Tibial nerve (tissue), 4 donors: ENCODE results near the gene SULF2. TPM values are rescaled to one million over a fixed set of nuclear protein-coding genes. Genes with fewer than 3 reads are reported as not detected.
"Not testable (repeated sequence)": the region's sequence is repeated elsewhere in the genome, so short reads cannot be mapped to it uniquely, and the experiment has no call there.

ENCODE experiments used
- DNase-seq, 2 donors: peaks; one replicate each; pipeline ENCODE4 v3.0.0-alpha.2; 2019; ENCODE audit warnings: low spot score in 2 of 2
- H3K27ac ChIP-seq, 4 donors: fragments of 200-600 bp; sonication (generic) in 3 of 4; one replicate each; pipeline ENCODE4 v1.5.1; 2017 to 2019; ENCODE audit warnings: mild to moderate bottlenecking in 1 of 4
- H3K27me3 ChIP-seq, 2 donors: fragments of 200-600 bp; sonication (generic) in 1 of 2; one replicate each; pipeline versions ENCODE4 v1.5.1 to v1.6.0; 2017 to 2019
- H3K36me3 ChIP-seq, 3 donors: fragments of 200-600 bp; sonication (generic); one replicate each; pipeline ENCODE4 v1.5.1; 2018 to 2019
- H3K4me1 ChIP-seq, 4 donors: fragments of 200-600 bp; sonication (generic) in 3 of 4; one replicate each; pipeline ENCODE4 v1.5.1; 2017 to 2019
- H3K4me3 ChIP-seq, 4 donors: fragments of 200-600 bp; sonication (generic) in 3 of 4; one replicate each; pipeline ENCODE4 v1.5.1; 2017 to 2019; ENCODE audit warnings: mild to moderate bottlenecking in 1 of 4, moderate library complexity in 1 of 4
- H3K9me3 ChIP-seq, 4 donors: fragments of 200-600 bp; sonication (generic) in 3 of 4; one replicate each; pipeline ENCODE4 v1.5.1; 2017 to 2019
- EP300 ChIP-seq, 2 donors: sonication (generic); formaldehyde crosslinking; IDR thresholded peaks; one replicate each; pipeline ENCODE4 v1.6.1; 2017; ENCODE audit warnings: antibody characterized with exemption in 2 of 2, mild to moderate bottlenecking in 1 of 2
- POLR2A ChIP-seq, 2 donors: fragments of 450-650 bp; IDR thresholded peaks; one replicate each; pipeline ENCODE4 v1.6.1; 2017; ENCODE audit warnings: antibody characterized with exemption in 2 of 2, mild to moderate bottlenecking in 2 of 2, moderate library complexity in 2 of 2
- WGBS, 2 donors: methylation state at CpG; one replicate each; pipeline ENCODE4 v1.1.5; 2018; 5-methylcytosine and 5-hydroxymethylcytosine counted together
- total RNA-seq, 4 donors: library from RNA; depleted of rRNA; stranded (reverse); fragments of >200 nt; gene quantifications; one replicate each; pipeline ENCODE4 v1.1.0, GENCODE V29; 2016
- TF ChIP-seq, protein P1 (sequence below), 5 experiments: fragments of 200-600 bp in 3 of 5; fragments of 450-650 bp in 2 of 5; sonication (generic) in 3 of 5; IDR thresholded peaks; one replicate each; pipeline ENCODE4 v1.5.1; 2016 to 2019; ENCODE audit warnings: antibody characterized with exemption in 5 of 5, mild to moderate bottlenecking in 3 of 5, moderate library complexity in 2 of 5

Gene SULF2
- 10 to 100 TPM; 40.9 to 75.3 (median 59.8) TPM for total RNA-seq

DNA sequence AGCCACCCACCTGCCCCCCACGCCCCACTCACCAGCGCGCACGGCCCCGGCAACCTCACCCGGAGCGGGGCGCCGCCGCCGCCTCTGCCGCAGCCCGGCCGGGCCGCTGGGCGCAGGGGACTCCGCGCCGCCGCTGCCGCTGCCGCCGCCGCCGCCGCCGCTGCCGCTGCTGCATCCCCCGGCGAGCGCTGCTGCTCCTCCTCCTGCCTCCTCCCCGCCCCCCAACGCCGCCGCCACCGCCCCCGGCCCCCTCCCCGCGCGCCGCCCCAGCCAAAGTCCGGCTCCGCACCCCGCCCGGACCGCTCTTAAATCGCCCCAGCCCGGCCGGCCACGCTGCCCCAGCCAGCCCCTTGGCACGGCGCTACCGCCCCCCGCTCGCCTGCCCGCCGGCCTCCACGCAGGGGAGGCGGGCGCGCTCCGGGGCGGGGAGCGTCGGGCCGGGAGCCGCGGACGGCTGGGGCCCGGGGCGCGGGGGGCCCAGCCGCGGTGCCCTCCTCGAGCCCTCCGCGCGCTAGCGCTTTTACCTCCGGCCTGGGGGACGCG is at the start of gene SULF2:
Gene SULF2, minus strand, starts transcription at position 171 of the 543 bp plus-strand sequence. CDS start 28,118 bp downstream, outside the sequence.
- H3K27me3 ChIP-seq = peaks cover 0 to 38% of the 10 kb centered on the region in 2 donors
- no peaks in the 10 kb centered on the region for H3K9me3 ChIP-seq
- TF ChIP-seq EP300 (IDR thresholded peaks at IDR 0.05) (no peak), POLR2A (IDR thresholded peaks at IDR 0.05) (no peak)
- TF ChIP-seq, protein P1, sequence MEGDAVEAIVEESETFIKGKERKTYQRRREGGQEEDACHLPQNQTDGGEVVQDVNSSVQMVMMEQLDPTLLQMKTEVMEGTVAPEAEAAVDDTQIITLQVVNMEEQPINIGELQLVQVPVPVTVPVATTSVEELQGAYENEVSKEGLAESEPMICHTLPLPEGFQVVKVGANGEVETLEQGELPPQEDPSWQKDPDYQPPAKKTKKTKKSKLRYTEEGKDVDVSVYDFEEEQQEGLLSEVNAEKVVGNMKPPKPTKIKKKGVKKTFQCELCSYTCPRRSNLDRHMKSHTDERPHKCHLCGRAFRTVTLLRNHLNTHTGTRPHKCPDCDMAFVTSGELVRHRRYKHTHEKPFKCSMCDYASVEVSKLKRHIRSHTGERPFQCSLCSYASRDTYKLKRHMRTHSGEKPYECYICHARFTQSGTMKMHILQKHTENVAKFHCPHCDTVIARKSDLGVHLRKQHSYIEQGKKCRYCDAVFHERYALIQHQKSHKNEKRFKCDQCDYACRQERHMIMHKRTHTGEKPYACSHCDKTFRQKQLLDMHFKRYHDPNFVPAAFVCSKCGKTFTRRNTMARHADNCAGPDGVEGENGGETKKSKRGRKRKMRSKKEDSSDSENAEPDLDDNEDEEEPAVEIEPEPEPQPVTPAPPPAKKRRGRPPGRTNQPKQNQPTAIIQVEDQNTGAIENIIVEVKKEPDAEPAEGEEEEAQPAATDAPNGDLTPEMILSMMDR (IDR thresholded peaks at IDR 0.05) = no peak
- H3K36me3 ChIP-seq = no peaks in the 10 kb centered on the region
- peaks cover 0 to 43% (median 14%) of the 10 kb centered on the region in 4 donors for H3K4me1 ChIP-seq
- H3K4me3 ChIP-seq = peak within 1 kb of the TSS; percentile 43 to 68 (median 50)
- whole genome bisulfite sequencing, 2 donors = 0% methylated on average over 4 of the region's 82 CpGs; no CpG with 5 or more reads in 1 of the 2 donors
- no peak for DNase-seq
- H3K27ac ChIP-seq = peak within 1 kb of the TSS; percentile 21 to 87 (median 74)

DNA sequence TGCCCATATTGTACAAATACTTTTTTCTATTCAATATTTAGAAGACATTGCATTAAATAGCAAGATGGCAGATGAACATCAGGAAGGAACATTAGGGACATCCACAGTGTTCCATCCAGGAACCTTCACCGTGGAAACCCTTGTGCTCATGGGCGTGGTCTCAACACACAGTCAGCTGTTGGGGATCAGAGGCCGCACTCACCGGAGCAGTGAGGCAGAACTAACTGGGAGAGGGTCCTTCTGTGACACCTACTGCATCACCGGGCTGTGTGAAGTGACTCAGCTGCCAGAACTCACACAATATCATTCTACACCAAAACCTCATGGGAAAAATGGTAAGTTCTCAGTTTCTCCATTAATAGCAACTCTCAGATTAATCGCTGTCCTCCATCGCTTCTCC is 46.4 kb upstream of the SULF2 start:
- H3K4me1 ChIP-seq = not testable (repeated sequence)

DNA sequence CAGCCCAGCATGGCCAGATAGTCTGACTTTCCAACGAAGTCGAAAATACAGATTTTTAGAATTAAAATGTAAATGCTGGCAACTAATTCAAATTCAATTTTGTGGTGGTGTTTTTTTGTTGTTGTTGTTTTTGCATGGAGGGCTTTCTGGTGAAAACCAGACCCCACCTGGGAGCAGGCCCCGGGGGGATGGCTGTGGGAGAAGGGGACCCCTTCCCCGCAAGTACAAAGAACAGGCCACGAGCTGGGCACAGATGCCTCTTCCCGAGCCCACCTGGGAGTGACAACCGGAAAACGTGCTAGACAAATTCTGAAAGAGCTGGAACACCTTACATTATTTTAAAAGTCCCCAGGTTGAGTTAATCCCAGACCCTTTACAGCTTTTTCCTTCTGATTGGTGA is 41.4 kb upstream of the SULF2 start:
- H3K27me3 ChIP-seq, H3K9me3 ChIP-seq, H3K27ac ChIP-seq, H3K4me1 ChIP-seq, DNase-seq, H3K36me3 ChIP-seq, H3K4me3 ChIP-seq: not testable (repeated sequence)
- 84 to 87% methylated on average over 8 of the region's 8 CpGs for WGBS, 2 donors

More for the DNA sequence above, 46.4 kb upstream of the SULF2 start:
- WGBS, 2 donors = no CpG with 5 or more reads among the region's 7 CpGs
- H3K36me3 ChIP-seq, H3K9me3 ChIP-seq, H3K27ac ChIP-seq, DNase-seq, H3K4me3 ChIP-seq, H3K27me3 ChIP-seq: not testable (repeated sequence)

DNA sequence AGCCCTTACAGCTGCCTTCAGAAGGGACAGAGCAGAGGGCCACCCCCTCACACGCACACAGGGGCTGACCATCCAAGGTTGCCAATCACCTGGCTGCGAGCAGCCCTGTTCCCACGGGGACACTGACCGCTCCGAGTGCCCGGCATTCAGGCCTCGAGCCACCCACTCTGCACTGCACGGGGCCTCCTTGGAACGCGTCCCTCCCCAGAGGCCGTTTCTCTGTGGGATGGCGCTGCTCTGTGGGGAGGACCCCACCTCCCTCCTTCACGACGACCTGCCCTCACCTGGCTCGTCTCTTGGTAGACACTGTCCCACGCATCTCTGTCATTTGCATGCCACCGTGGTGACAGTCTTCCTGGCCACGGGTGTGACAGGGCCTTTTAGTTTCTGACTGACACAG is 40.7 kb upstream of the SULF2 start:
- 76 to 79% methylated on average over 15 to 18 of the region's 18 CpGs for WGBS, 2 donors
- not testable (repeated sequence) for H3K9me3 ChIP-seq, H3K4me3 ChIP-seq, H3K4me1 ChIP-seq, DNase-seq, H3K27ac ChIP-seq, H3K36me3 ChIP-seq, H3K27me3 ChIP-seq

DNA sequence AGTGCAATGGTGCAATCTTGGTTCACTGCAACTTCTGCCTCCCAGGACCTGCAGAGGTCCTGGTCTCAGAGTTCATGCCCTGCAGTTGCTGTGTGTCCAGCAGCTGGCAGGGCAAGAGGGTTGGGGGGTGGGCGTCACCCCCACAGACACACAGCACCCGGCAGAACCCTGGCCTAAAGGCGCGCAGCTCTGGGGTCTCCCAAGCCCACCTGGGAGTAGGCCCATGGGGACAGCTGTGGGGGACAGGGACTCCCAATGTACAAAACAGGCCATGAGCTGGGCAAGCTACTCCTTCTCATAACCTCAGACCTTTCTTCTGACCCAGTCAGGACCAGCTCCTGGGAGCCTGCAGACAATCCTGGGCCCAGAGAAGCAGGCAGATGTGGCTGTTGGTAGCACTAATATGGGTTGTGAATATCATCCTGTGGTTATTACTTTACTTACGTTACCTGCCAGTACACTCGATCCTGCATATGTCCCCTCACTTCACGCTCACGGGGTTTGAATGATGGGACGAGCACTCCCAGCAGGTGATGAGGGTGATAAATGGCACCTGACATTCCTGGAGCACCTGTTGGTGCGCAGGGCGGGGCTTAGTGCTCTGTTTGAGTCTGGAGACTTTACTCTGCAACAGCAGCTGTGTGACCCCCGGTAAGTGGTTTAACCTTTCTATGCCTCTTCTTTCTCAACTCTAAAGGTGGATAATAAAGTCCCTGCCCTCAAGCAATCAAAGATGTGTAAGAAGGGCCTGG is 39.9 kb upstream of the SULF2 start:
- H3K27me3 ChIP-seq = peaks cover 0 to 5% of the 10 kb centered on the region in 2 donors
- TF ChIP-seq POLR2A (IDR thresholded peaks at IDR 0.05) = no peak
- no peak for TF ChIP-seq EP300 (IDR thresholded peaks at IDR 0.05)
- TF ChIP-seq, protein P1 (IDR thresholded peaks at IDR 0.05) = no peak
- no peaks in the 10 kb centered on the region for H3K4me1 ChIP-seq
- WGBS, 2 donors = 83 to 89% methylated on average over 8 to 11 of the region's 12 CpGs
- no peaks in the 10 kb centered on the region for H3K36me3 ChIP-seq
- no peak overlapping the region for H3K4me3 ChIP-seq
- no peaks in the 10 kb centered on the region for H3K9me3 ChIP-seq
- no peak for DNase-seq
- H3K27ac ChIP-seq = no peak overlapping the region

DNA sequence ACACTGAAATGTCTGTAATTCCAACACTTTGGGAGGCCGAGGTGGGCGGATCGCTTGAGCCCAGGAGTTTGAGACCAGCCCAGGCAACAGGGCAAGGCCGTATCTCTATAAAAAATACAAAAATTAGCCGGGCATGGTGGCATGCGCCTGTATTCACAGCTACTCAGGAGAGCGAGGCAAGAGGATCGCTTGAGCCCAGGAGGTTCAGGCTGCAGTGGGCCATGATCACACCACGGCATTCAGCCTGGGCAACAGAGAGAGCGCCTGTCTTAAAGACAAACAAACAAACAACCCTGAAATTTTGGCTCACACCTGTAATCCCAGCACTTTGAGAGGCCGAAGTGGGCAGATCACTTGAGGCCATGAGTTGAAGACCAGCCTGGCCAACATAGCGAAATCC is 38.7 kb upstream of the SULF2 start:
- not testable (repeated sequence) for H3K4me1 ChIP-seq, H3K9me3 ChIP-seq, H3K36me3 ChIP-seq, DNase-seq, H3K4me3 ChIP-seq, H3K27ac ChIP-seq
- peaks cover 0 to 13% of the 10 kb centered on the region in 2 donors for H3K27me3 ChIP-seq
- 89% methylated on average over 12 of the region's 12 CpGs for WGBS, 2 donors

DNA sequence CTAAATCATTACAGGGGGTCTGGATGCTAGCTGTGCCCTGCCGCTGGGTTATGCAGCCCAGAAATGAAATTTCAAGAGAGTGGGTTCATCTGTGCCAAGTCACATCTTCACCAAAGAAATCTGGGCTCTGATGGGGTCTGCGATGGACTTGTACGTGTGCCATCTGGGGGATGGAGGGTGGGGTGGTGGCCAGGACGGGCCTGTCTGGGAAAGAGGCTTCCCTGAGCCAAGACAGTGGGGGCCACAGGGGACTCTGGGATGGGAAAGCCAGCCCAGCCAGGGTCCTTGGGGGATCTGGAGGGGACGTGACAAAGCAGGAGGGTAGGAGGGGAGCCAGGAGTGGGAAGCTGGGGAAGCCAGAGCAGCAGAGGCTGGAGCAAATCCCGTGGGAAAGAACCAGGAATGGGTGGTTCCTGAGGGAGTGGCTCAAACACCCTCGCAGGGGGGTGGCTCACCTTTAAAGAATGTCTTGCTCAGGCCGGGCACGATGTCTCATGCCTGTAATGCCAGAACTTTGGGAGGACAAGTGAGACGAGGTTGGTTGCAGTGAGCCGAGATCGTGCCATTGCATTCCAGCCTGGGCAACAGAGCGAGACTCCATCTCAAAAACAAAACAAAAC is 36.3 kb upstream of the SULF2 start:
- TF ChIP-seq, protein P1 (IDR thresholded peaks at IDR 0.05) = no peak
- TF ChIP-seq POLR2A (IDR thresholded peaks at IDR 0.05) = no peak
- Histone ChIP-seq H3K27me3 (peaks cover 0 to 19% of the 10 kb centered on the region in 2 donors), H3K4me1 (no peaks in the 10 kb centered on the region), H3K27ac (no peak overlapping the region), H3K36me3 (no peaks in the 10 kb centered on the region), H3K9me3 (no peaks in the 10 kb centered on the region), H3K4me3 (no peak overlapping the region)
- DNase-seq = no peak
- 69 to 77% methylated on average over 13 of the region's 13 CpGs for WGBS, 2 donors
